Tibial nerve (tissue), 4 donors: ENCODE measurements around the gene ATG10. TPM values are rescaled to one million over a fixed set of nuclear protein-coding genes. Genes with fewer than 3 reads are reported as not detected.

Experiments
- DNase-seq, 2 donors: peaks; one replicate each; pipeline ENCODE4 v3.0.0-alpha.2; 2019; ENCODE audit warnings: low spot score in 2 of 2
- H3K27ac ChIP-seq, 4 donors: fragments of 200-600 bp; sonication (generic) in 3 of 4; one replicate each; pipeline ENCODE4 v1.5.1; 2017 to 2019; ENCODE audit warnings: mild to moderate bottlenecking in 1 of 4
- H3K27me3 ChIP-seq, 2 donors: fragments of 200-600 bp; sonication (generic) in 1 of 2; one replicate each; pipeline versions ENCODE4 v1.5.1 to v1.6.0; 2017 to 2019
- H3K36me3 ChIP-seq, 3 donors: fragments of 200-600 bp; sonication (generic); one replicate each; pipeline ENCODE4 v1.5.1; 2018 to 2019
- H3K4me1 ChIP-seq, 4 donors: fragments of 200-600 bp; sonication (generic) in 3 of 4; one replicate each; pipeline ENCODE4 v1.5.1; 2017 to 2019
- H3K4me3 ChIP-seq, 4 donors: fragments of 200-600 bp; sonication (generic) in 3 of 4; one replicate each; pipeline ENCODE4 v1.5.1; 2017 to 2019; ENCODE audit warnings: mild to moderate bottlenecking in 1 of 4, moderate library complexity in 1 of 4
- H3K9me3 ChIP-seq, 4 donors: fragments of 200-600 bp; sonication (generic) in 3 of 4; one replicate each; pipeline ENCODE4 v1.5.1; 2017 to 2019
- EP300 ChIP-seq, 2 donors: sonication (generic); formaldehyde crosslinking; IDR thresholded peaks; one replicate each; pipeline ENCODE4 v1.6.1; 2017; ENCODE audit warnings: antibody characterized with exemption in 2 of 2, mild to moderate bottlenecking in 1 of 2
- POLR2A ChIP-seq, 2 donors: fragments of 450-650 bp; IDR thresholded peaks; one replicate each; pipeline ENCODE4 v1.6.1; 2017; ENCODE audit warnings: antibody characterized with exemption in 2 of 2, mild to moderate bottlenecking in 2 of 2, moderate library complexity in 2 of 2
- WGBS, 2 donors: methylation state at CpG; one replicate each; pipeline ENCODE4 v1.1.5; 2018; 5-methylcytosine and 5-hydroxymethylcytosine counted together
- total RNA-seq, 4 donors: library from RNA; depleted of rRNA; stranded (reverse); fragments of >200 nt; gene quantifications; one replicate each; pipeline ENCODE4 v1.1.0, GENCODE V29; 2016
- TF ChIP-seq, protein P1 (sequence below), 5 experiments: fragments of 200-600 bp in 3 of 5; fragments of 450-650 bp in 2 of 5; sonication (generic) in 3 of 5; IDR thresholded peaks; one replicate each; pipeline ENCODE4 v1.5.1; 2016 to 2019; ENCODE audit warnings: antibody characterized with exemption in 5 of 5, mild to moderate bottlenecking in 3 of 5, moderate library complexity in 2 of 5

The ATG10 gene
- total RNA-seq, 4 donors from 2014 or later = 3.5 to 25.1 (median 6.9) TPM

GRCh38 chr5:82244854-82245635 is 273.2 kb downstream of the ATG10 start:
- no peak for TF ChIP-seq EP300 (IDR thresholded peaks at IDR 0.05)
- Histone ChIP-seq H3K27me3 (no peaks in the 10 kb centered on the region), H3K9me3 (peaks cover 0 to 22% (median 4%) of the 10 kb centered on the region in 4 donors), H3K36me3 (peaks cover 0 to 5% (median 0%) of the 10 kb centered on the region in 3 donors), H3K4me1 (no peaks in the 10 kb centered on the region), H3K27ac (no peak overlapping the region), H3K4me3 (no peak overlapping the region)
- DNase-seq = no peak
- WGBS, 2 donors = 65 to 69% methylated on average over 6 of the region's 6 CpGs

GRCh38 chr5:82246960-82247574 is 275.2 kb downstream of the ATG10 start:
- no peak for DNase-seq
- 96 to 97% methylated on average over 1 of the region's 1 CpG for WGBS, 2 donors
- H3K4me1 ChIP-seq = no peaks in the 10 kb centered on the region
- no peaks in the 10 kb centered on the region for H3K27me3 ChIP-seq
- H3K9me3 ChIP-seq = peaks cover 0 to 22% (median 4%) of the 10 kb centered on the region in 4 donors
- TF ChIP-seq POLR2A (IDR thresholded peaks at IDR 0.05) = no peak
- TF ChIP-seq, protein P1, sequence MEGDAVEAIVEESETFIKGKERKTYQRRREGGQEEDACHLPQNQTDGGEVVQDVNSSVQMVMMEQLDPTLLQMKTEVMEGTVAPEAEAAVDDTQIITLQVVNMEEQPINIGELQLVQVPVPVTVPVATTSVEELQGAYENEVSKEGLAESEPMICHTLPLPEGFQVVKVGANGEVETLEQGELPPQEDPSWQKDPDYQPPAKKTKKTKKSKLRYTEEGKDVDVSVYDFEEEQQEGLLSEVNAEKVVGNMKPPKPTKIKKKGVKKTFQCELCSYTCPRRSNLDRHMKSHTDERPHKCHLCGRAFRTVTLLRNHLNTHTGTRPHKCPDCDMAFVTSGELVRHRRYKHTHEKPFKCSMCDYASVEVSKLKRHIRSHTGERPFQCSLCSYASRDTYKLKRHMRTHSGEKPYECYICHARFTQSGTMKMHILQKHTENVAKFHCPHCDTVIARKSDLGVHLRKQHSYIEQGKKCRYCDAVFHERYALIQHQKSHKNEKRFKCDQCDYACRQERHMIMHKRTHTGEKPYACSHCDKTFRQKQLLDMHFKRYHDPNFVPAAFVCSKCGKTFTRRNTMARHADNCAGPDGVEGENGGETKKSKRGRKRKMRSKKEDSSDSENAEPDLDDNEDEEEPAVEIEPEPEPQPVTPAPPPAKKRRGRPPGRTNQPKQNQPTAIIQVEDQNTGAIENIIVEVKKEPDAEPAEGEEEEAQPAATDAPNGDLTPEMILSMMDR (IDR thresholded peaks at IDR 0.05) = no peak
- peaks cover 0 to 5% (median 0%) of the 10 kb centered on the region in 3 donors for H3K36me3 ChIP-seq
- H3K27ac ChIP-seq = no peak overlapping the region
- H3K4me3 ChIP-seq = no peak overlapping the region

DNA sequence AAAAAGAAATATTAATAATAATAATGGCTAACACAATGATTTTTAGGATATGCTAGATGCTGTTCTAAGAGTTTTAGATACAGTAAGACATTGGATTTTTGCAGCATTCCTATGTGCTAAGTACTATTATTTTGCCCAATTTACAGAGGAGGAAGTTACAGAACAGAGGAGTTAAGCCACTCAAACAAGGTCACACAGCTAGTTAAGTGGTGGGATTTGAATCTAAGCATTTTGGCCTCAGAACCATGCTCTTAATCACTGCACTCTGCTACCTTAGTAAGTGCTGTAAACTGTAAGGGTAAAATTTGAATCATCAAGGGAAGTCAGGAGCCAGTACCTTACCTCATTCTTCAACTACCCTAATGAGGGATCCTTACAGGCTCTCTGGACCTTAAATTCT is 280.9 kb downstream of the ATG10 start:
- H3K27ac ChIP-seq = no peak overlapping the region
- peaks cover 0 to 5% (median 0%) of the 10 kb centered on the region in 4 donors for H3K9me3 ChIP-seq
- DNase-seq = no peak
- H3K36me3 ChIP-seq = peaks cover 0 to 14% (median 0%) of the 10 kb centered on the region in 3 donors
- no peaks in the 10 kb centered on the region for H3K27me3 ChIP-seq
- no peaks in the 10 kb centered on the region for H3K4me1 ChIP-seq
- no peak overlapping the region for H3K4me3 ChIP-seq
- TF ChIP-seq POLR2A (IDR thresholded peaks at IDR 0.05) = no peak
- TF ChIP-seq, protein P1 (IDR thresholded peaks at IDR 0.05) = no peak

DNA sequence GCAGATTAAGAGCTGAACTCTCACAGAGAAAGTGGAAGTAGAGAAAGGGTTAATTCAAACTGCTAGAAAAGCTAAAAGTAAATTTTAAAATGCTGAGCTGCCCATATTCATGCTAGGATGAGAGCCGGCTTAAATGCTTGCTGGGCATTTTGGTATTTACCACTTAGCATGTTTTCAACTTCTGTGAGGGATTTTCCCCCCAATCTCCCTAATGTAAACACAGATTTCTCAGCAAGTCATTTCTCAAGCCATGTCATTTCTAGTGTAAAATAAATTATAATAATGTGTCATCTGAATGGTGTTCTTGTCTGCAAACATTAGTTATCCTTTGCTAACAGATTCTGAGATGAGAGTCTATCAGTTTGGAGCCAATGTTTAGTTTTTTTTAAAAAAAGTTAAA is 284.0 kb downstream of the ATG10 start:
- H3K36me3 ChIP-seq = peaks cover 0 to 10% (median 0%) of the 10 kb centered on the region in 3 donors
- no peaks in the 10 kb centered on the region for H3K27me3 ChIP-seq
- TF ChIP-seq, protein P1 (IDR thresholded peaks at IDR 0.05) = no peak
- TF ChIP-seq POLR2A (IDR thresholded peaks at IDR 0.05) (no peak), EP300 (IDR thresholded peaks at IDR 0.05) (no peak)
- DNase-seq = no peak
- no peak overlapping the region for H3K4me3 ChIP-seq
- H3K9me3 ChIP-seq = no peaks in the 10 kb centered on the region
- 14 to 18% methylated on average over 1 of the region's 1 CpG for WGBS, 2 donors
- H3K4me1 ChIP-seq = peaks cover 0 to 6% (median 0%) of the 10 kb centered on the region in 4 donors
- H3K27ac ChIP-seq = no peak overlapping the region

DNA sequence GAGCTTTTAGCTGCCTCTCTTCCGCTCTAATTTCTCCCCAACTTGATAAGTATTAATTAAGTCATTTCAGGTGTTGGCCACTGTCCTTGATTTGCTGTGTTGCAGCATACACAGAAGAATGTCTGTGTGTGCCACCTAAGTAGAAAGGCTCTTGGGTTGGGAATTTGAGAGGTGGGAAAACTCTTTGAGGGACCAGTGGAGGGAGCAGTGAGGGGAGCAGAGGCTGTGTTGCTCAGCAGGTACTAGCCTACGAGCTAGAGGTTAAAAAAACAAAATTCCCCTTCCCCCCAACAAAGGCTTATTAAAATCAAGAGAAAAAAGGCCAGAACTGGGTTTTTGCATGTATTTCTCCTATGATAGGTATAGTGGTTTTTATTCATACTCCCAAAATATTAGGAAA is 285.4 kb downstream of the ATG10 start:
- DNase-seq = no peak
- 90 to 91% methylated on average over 2 of the region's 2 CpGs for WGBS, 2 donors
- peaks cover 0 to 10% (median 0%) of the 10 kb centered on the region in 3 donors for H3K36me3 ChIP-seq
- H3K4me1 ChIP-seq = peaks cover 0 to 6% (median 0%) of the 10 kb centered on the region in 4 donors
- no peaks in the 10 kb centered on the region for H3K27me3 ChIP-seq
- no peak overlapping the region for H3K27ac ChIP-seq
- no peaks in the 10 kb centered on the region for H3K9me3 ChIP-seq
- H3K4me3 ChIP-seq = no peak overlapping the region
- TF ChIP-seq POLR2A (IDR thresholded peaks at IDR 0.05) (no peak), EP300 (IDR thresholded peaks at IDR 0.05) (no peak)
- TF ChIP-seq, protein P1 (IDR thresholded peaks at IDR 0.05) = no peak
